Measurements from ENCODE around the gene EFNA5. TPM values are rescaled to one million over a fixed set of nuclear protein-coding genes. Genes with fewer than 3 reads are reported as not detected.

Gene EFNA5
- total and polyA plus RNA-seq, 4 donors, result 0.14 to 0.93 (median 0.54) TPM

DNA sequence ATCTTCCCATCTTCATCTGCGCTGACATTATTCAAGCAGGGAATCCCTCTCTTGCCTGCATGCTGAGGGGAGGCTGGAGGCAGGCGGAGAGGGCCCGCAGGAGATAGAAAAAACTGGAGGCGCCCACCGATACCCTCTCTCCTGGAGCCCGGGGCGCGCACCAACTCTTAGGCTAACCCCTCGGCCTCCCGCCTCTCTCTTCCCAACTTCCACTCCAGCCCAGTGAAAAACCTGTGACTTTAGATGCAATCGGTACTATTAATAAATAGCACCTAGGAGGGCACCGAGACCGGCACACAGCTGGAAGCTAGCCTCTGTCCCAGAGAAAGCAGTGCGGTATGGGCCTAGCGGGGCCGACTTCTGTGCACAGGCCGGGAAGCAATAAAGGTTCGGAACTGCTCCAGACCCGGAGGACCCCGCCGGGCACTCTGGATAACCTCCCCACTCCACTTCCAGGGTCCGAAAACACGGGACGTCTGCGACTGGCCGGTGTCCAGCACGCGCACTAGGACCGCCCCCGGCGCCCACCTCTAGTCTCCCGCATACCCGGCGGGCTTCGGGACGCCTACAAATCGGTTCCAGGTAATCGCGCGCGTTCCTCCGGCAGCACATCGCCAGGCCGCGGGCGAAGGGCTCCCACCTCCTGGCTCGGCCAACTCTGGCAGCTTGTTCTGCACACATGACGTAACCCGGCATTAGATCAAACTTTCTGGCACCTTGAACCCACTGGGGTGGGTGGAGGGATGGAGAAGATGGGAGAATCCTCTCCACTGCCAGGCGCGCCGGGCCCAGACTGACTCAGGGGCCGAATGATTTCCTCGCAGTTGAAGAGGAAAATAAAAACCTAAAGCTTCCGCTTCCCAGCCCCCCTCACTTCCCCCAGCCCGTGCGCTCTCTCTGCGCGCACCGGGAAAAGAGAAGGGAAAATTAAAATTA lies 1.4 kb downstream of the EFNA5 start:
- Histone ChIP-seq H3K4me1 (ENCODE audit: control insufficient read depth in 4 of 4, insufficient read depth in 4 of 4, low read length in 3 of 4) (peaks cover 19 to 57% (median 45%) of the 10 kb centered on the region in 4 donors), H3K27ac (ENCODE audit: low read depth in 1 of 2, low read length in 2 of 2) (no peak overlapping the region), H3K9ac (ENCODE audit: low read depth in 1 of 2, low read length in 2 of 2) (no peak overlapping the region), H3K9me3 (ENCODE audit: control insufficient read depth in 4 of 4, low read length in 3 of 4) (no peaks in the 10 kb centered on the region), H3K4me3 (ENCODE audit: low read depth in 1 of 3, low read length in 3 of 3) (peak overlapping the region in 2 of 3 donors; percentile 53 to 72), H3K36me3 (ENCODE audit: control insufficient read depth in 4 of 4, insufficient read depth in 3 of 4, low read depth in 1 of 4, low read length in 3 of 4) (no peaks in the 10 kb centered on the region), H3K27me3 (ENCODE audit: control insufficient read depth in 4 of 4, insufficient read depth in 4 of 4, low read length in 3 of 4) (peaks cover 0 to 12% (median 8%) of the 10 kb centered on the region in 4 donors)
- TF ChIP-seq, protein P1, sequence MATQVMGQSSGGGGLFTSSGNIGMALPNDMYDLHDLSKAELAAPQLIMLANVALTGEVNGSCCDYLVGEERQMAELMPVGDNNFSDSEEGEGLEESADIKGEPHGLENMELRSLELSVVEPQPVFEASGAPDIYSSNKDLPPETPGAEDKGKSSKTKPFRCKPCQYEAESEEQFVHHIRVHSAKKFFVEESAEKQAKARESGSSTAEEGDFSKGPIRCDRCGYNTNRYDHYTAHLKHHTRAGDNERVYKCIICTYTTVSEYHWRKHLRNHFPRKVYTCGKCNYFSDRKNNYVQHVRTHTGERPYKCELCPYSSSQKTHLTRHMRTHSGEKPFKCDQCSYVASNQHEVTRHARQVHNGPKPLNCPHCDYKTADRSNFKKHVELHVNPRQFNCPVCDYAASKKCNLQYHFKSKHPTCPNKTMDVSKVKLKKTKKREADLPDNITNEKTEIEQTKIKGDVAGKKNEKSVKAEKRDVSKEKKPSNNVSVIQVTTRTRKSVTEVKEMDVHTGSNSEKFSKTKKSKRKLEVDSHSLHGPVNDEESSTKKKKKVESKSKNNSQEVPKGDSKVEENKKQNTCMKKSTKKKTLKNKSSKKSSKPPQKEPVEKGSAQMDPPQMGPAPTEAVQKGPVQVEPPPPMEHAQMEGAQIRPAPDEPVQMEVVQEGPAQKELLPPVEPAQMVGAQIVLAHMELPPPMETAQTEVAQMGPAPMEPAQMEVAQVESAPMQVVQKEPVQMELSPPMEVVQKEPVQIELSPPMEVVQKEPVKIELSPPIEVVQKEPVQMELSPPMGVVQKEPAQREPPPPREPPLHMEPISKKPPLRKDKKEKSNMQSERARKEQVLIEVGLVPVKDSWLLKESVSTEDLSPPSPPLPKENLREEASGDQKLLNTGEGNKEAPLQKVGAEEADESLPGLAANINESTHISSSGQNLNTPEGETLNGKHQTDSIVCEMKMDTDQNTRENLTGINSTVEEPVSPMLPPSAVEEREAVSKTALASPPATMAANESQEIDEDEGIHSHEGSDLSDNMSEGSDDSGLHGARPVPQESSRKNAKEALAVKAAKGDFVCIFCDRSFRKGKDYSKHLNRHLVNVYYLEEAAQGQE (IDR thresholded peaks at IDR 0.05), result no peak
- TF ChIP-seq HNF4G (IDR thresholded peaks at IDR 0.05) (no peak), GABPA (IDR thresholded peaks at IDR 0.05 in 1 of 2, conservative IDR thresholded peaks at IDR 0.05 in 1 of 2) (no peak), NR2F2 (IDR thresholded peaks at IDR 0.05) (no peak), EGR1 (IDR thresholded peaks at IDR 0.05; ENCODE audit: low read depth in 2 of 2) (no peak), FOXA1 (IDR thresholded peaks at IDR 0.05) (no peak), FOXA2 (IDR thresholded peaks at IDR 0.05) (no peak), YY1 (IDR thresholded peaks at IDR 0.05) (no peak), RAD21 (IDR thresholded peaks at IDR 0.05) (no peak), TAF1 (conservative IDR thresholded peaks at IDR 0.05) (no peak), RXRA (IDR thresholded peaks at IDR 0.05) (no peak)
- TF ChIP-seq, protein P2, sequence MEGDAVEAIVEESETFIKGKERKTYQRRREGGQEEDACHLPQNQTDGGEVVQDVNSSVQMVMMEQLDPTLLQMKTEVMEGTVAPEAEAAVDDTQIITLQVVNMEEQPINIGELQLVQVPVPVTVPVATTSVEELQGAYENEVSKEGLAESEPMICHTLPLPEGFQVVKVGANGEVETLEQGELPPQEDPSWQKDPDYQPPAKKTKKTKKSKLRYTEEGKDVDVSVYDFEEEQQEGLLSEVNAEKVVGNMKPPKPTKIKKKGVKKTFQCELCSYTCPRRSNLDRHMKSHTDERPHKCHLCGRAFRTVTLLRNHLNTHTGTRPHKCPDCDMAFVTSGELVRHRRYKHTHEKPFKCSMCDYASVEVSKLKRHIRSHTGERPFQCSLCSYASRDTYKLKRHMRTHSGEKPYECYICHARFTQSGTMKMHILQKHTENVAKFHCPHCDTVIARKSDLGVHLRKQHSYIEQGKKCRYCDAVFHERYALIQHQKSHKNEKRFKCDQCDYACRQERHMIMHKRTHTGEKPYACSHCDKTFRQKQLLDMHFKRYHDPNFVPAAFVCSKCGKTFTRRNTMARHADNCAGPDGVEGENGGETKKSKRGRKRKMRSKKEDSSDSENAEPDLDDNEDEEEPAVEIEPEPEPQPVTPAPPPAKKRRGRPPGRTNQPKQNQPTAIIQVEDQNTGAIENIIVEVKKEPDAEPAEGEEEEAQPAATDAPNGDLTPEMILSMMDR (IDR thresholded peaks at IDR 0.05; ENCODE audit: low read depth, low read length, missing input control), result no peak
- TF ChIP-seq, protein P3, sequence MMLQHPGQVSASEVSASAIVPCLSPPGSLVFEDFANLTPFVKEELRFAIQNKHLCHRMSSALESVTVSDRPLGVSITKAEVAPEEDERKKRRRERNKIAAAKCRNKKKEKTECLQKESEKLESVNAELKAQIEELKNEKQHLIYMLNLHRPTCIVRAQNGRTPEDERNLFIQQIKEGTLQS (IDR thresholded peaks at IDR 0.05), result no peak
- TF ChIP-seq, protein P4, sequence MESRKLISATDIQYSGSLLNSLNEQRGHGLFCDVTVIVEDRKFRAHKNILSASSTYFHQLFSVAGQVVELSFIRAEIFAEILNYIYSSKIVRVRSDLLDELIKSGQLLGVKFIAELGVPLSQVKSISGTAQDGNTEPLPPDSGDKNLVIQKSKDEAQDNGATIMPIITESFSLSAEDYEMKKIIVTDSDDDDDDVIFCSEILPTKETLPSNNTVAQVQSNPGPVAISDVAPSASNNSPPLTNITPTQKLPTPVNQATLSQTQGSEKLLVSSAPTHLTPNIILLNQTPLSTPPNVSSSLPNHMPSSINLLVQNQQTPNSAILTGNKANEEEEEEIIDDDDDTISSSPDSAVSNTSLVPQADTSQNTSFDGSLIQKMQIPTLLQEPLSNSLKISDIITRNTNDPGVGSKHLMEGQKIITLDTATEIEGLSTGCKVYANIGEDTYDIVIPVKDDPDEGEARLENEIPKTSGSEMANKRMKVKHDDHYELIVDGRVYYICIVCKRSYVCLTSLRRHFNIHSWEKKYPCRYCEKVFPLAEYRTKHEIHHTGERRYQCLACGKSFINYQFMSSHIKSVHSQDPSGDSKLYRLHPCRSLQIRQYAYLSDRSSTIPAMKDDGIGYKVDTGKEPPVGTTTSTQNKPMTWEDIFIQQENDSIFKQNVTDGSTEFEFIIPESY (IDR thresholded peaks at IDR 0.05), result no peak
- TF ChIP-seq, protein P5, sequence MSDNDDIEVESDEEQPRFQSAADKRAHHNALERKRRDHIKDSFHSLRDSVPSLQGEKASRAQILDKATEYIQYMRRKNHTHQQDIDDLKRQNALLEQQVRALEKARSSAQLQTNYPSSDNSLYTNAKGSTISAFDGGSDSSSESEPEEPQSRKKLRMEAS (IDR thresholded peaks at IDR 0.05), result no peak
- 6% methylated on average over 60 of the region's 60 CpGs for WGBS
- no peak for DNase-seq (ENCODE audit: low spot score)

Measured in liver (tissue), 9 donors.